GM23248 (cell line): ENCODE results near the gene ZNF658.
"Not testable (repeated sequence)": the region's sequence is repeated elsewhere in the genome, so short reads cannot be mapped to it uniquely, and the experiment has no call there.

ENCODE experiments used
- EZH2 ChIP-seq: fragments of 200-600 bp; sonication (generic); IDR thresholded peaks from 2 replicates; pipeline ENCODE4 v1.6.1; 2018; ENCODE audit warnings: antibody characterized with exemption, mild to moderate bottlenecking; ENCODE audit not compliant: insufficient read depth, poor library complexity, severe bottlenecking
- EZH2phosphoT487 ChIP-seq: fragments of 200-600 bp; sonication (generic); IDR thresholded peaks from 2 replicates; pipeline ENCODE4 v1.6.1; 2018; ENCODE audit warnings: antibody characterized with exemption, moderate library complexity, mild to moderate bottlenecking, low read depth; ENCODE audit not compliant: insufficient read depth

- TF ChIP-seq EZH2phosphoT487, EZH2: not testable (repeated sequence)
Measured at GRCh38 chr9:66880605-66881004, 19.9 kb upstream of the ZNF658 start.
